HCT116 (cell line): ENCODE measurements around the gene LRRC7. TPM values are rescaled to one million over a fixed set of nuclear protein-coding genes. Genes with fewer than 3 reads are reported as not detected.

Experiments
- ATAC-seq: fragments of 200-7000 bp; cut with Tn5 transposase; 2 replicates; pipeline ENCODE4 v1.9.1; 2020; ENCODE audit warnings: mild to moderate bottlenecking, moderate library complexity
- BruUV-seq: library from RNA; stranded (reverse); fragments of 400-500 nt; replicated peaks from 2 replicates; lab custom pipeline; 2021; lab: Mats Ljungman, UMichigan
- CTCF ChIA-PET: fragments of 300-600 bp; sonication (Branson Sonifier 250); formaldehyde crosslinking; loops from one replicate; lab custom pipeline; 2021; ENCODE audit warnings: antibody characterized with exemption; lab: Charles Lee
- POLR2A ChIA-PET: fragments of 300-600, 350-600 bp; sonication (Branson Sonifier 250); formaldehyde crosslinking; loops from one replicate; lab custom pipeline; 2021; ENCODE audit warnings: antibody characterized with exemption; lab: Charles Lee
- RAD21 ChIA-PET, 2 experiments: fragments of 300-600 bp; sonication (Branson Sonifier 250); formaldehyde crosslinking; loops; one replicate each; lab custom pipeline; 2023; ENCODE audit warnings: low total read pairs in 2 of 2; ENCODE audit not compliant: uncharacterized antibody in 2 of 2, unreplicated experiment in 2 of 2, low non-redundant PET in 1 of 2; lab: Charles Lee
- DNase-seq: peaks from one replicate; pipeline ENCODE4 v3.0.0-alpha.2; 2010; ENCODE audit warnings: low read depth, low spot score
- H2AFZ ChIP-seq: fragments of 200-600 bp; shearing (Covaris generic), sonication (generic); 2 replicates; pipeline ENCODE4 v1.6.1; 2017; ENCODE audit warnings: low read depth, mixed run types, mixed read lengths, antibody characterized with exemption, low read length; ENCODE audit not compliant: poor library complexity, severe bottlenecking
- H3K27ac ChIP-seq: 2 replicates; pipeline ENCODE4 v1.5.1; 2012; ENCODE audit warnings: low read depth, low read length
- H3K27me3 ChIP-seq: fragments of 200-600 bp; sonication (generic); 2 replicates; pipeline ENCODE4 v1.6.1; 2016; ENCODE audit warnings: mixed run types, low read length, mixed read lengths; ENCODE audit not compliant: insufficient read depth
- H3K36me3 ChIP-seq, 2 experiments: fragments of 200-500 bp in 1 of 2; fragments of 200-600 bp in 1 of 2; sonication (Bioruptor generic) in 1 of 2; sonication (generic) in 1 of 2; 2 replicates each; pipeline versions ENCODE4 v1.5.1 to v1.6.1; 2014 to 2016; ENCODE audit warnings: low read length in 2 of 2, inconsistent platforms in 1 of 2, mixed read lengths in 1 of 2, mixed run types in 1 of 2; ENCODE audit not compliant: insufficient read depth in 2 of 2, control insufficient read depth in 1 of 2
- H3K4me1 ChIP-seq, 2 experiments: fragments of 200-600 bp in 1 of 2; sonication (generic) in 1 of 2; 2 replicates each; pipeline versions ENCODE4 v1.5.1 to v1.6.1; 2012 to 2017; ENCODE audit warnings: low read length in 2 of 2, inconsistent platforms in 1 of 2, mild to moderate bottlenecking in 1 of 2, mixed read lengths in 1 of 2, mixed run types in 1 of 2, moderate library complexity in 1 of 2; ENCODE audit not compliant: insufficient read depth in 2 of 2, control insufficient read depth in 1 of 2
- H3K4me2 ChIP-seq: fragments of 200-600 bp; sonication (generic); 2 replicates; pipeline ENCODE4 v1.6.1; 2017; ENCODE audit warnings: mixed run types, low read length, mixed read lengths
- H3K4me3 ChIP-seq, 2 experiments: fragments of 200-600 bp in 1 of 2; sonication (generic) in 1 of 2; replicated peaks in 1 of 2; 2 replicates each; pipeline ENCODE4 v1.5.1; 2011 to 2016; ENCODE audit warnings: low read length in 2 of 2, control low read depth in 1 of 2, low read depth in 1 of 2, mild to moderate bottlenecking in 1 of 2, mixed read lengths in 1 of 2, mixed run types in 1 of 2
- H3K79me2 ChIP-seq: fragments of 200-600 bp; sonication (generic); 2 replicates; pipeline ENCODE4 v1.6.1; 2017; ENCODE audit warnings: mild to moderate bottlenecking, mixed run types, low read length, moderate library complexity, mixed read lengths; ENCODE audit not compliant: insufficient read depth
- H3K9ac ChIP-seq: fragments of 200-600 bp; sonication (generic); 2 replicates; pipeline ENCODE4 v1.6.1; 2016; ENCODE audit warnings: low read length, mixed read lengths
- H3K9me2 ChIP-seq: fragments of 200-600 bp; sonication (generic), shearing (Covaris generic); 2 replicates; pipeline ENCODE4 v1.6.1; 2017; ENCODE audit warnings: mixed run types, mild to moderate bottlenecking, moderate library complexity; ENCODE audit not compliant: insufficient read depth
- H3K9me3 ChIP-seq, 2 experiments: fragments of 200-500 bp in 1 of 2; fragments of 200-600 bp in 1 of 2; sonication (Bioruptor generic) in 1 of 2; sonication (generic) in 1 of 2; 2 replicates each; pipeline ENCODE4 v1.6.1; 2014 to 2017; ENCODE audit warnings: low read length in 2 of 2, mixed read lengths in 2 of 2, inconsistent platforms in 1 of 2, low read depth in 1 of 2, mild to moderate bottlenecking in 1 of 2, mixed run types in 1 of 2, moderate library complexity in 1 of 2; ENCODE audit not compliant: control insufficient read depth in 1 of 2, insufficient read depth in 1 of 2
- H4K20me1 ChIP-seq: fragments of 200-600 bp; sonication (generic), shearing (Covaris generic); 2 replicates; pipeline ENCODE4 v1.6.1; 2017; ENCODE audit warnings: mixed run types, mild to moderate bottlenecking, moderate library complexity; ENCODE audit not compliant: insufficient read depth
- ATF3 ChIP-seq: IDR thresholded peaks from 2 replicates; pipeline ENCODE4 v1.6.1; 2012
- CBX3 ChIP-seq: IDR thresholded peaks from 2 replicates; pipeline ENCODE4 v1.6.1; 2012; ENCODE audit warnings: low read depth
- CEBPB ChIP-seq: IDR thresholded peaks from 2 replicates; pipeline ENCODE4 v1.6.1; 2012; ENCODE audit warnings: low read depth
- CTCF ChIP-seq, 3 experiments: fragments of 200-600 bp in 1 of 3; sonication (generic) in 1 of 3; IDR thresholded peaks in 2 of 3; conservative IDR thresholded peaks in 1 of 3; 2 replicates each; pipeline ENCODE4 v1.5.1; 2012 to 2017; ENCODE audit warnings: low read depth in 2 of 3, low read length in 2 of 3, antibody characterized with exemption in 1 of 3, borderline replicate concordance in 1 of 3, control low read depth in 1 of 3, mild to moderate bottlenecking in 1 of 3, mixed read lengths in 1 of 3, mixed run types in 1 of 3, moderate library complexity in 1 of 3; ENCODE audit not compliant: insufficient read depth in 1 of 3
- EGR1 ChIP-seq: IDR thresholded peaks from 2 replicates; pipeline ENCODE4 v1.6.1; 2012; ENCODE audit warnings: low read depth
- ELF1 ChIP-seq: IDR thresholded peaks from 2 replicates; pipeline ENCODE4 v1.6.1; 2012; ENCODE audit warnings: low read depth, borderline replicate concordance
- EZH2 ChIP-seq: fragments of 200-600 bp; sonication (generic); IDR thresholded peaks from 2 replicates; pipeline ENCODE4 v1.6.1; 2017; ENCODE audit warnings: antibody characterized with exemption, mixed run types
- MAX ChIP-seq: IDR thresholded peaks from 2 replicates; pipeline ENCODE4 v1.6.1; 2012
- POLR2A ChIP-seq: IDR thresholded peaks from 2 replicates; pipeline ENCODE4 v1.7.0; 2011; ENCODE audit warnings: borderline replicate concordance; ENCODE audit not compliant: insufficient read depth, insufficient read length; ENCODE audit errors: extremely low read depth
- POLR2AphosphoS5 ChIP-seq: IDR thresholded peaks from 2 replicates; pipeline ENCODE4 v1.6.1; 2011; ENCODE audit warnings: mild to moderate bottlenecking, low read depth, low read length, moderate library complexity
- REST ChIP-seq: IDR thresholded peaks from 2 replicates; pipeline ENCODE4 v1.6.1; 2012; ENCODE audit warnings: low read depth
- SIN3A ChIP-seq: IDR thresholded peaks from 2 replicates; pipeline ENCODE4 v1.6.1; 2012; ENCODE audit warnings: low read depth
- SP1 ChIP-seq: IDR thresholded peaks from 2 replicates; pipeline ENCODE4 v1.6.1; 2012; ENCODE audit warnings: low read depth
- YY1 ChIP-seq: IDR thresholded peaks from 2 replicates; pipeline ENCODE4 v1.6.1; 2011; ENCODE audit warnings: low read length, low read depth, moderate library complexity, mild to moderate bottlenecking; ENCODE audit not compliant: insufficient replicate concordance; ENCODE audit errors: extremely low read depth
- ZFX ChIP-seq: fragments of 450-650 bp; IDR thresholded peaks from 2 replicates; pipeline ENCODE4 v1.6.1; 2017
- ZNF274 ChIP-seq: fragments of 200-500 bp; sonication (Bioruptor generic); IDR thresholded peaks from 2 replicates; pipeline ENCODE4 v1.6.1; 2014; ENCODE audit warnings: mild to moderate bottlenecking, low read depth, low read length, inconsistent platforms
- intact Hi-C: fragments of 100-400 bp; cut with micrococcal nuclease; formaldehyde crosslinking; loops from 2 replicates; pipeline ENCODE4 v1.10.0; 2022
- total RNA-seq: library from RNA; stranded (reverse); gene quantifications from one replicate; pipeline ENCODE4 v1.2.1, GENCODE V29; 2021; ENCODE audit not compliant: unreplicated experiment

LRRC7 gene
- total RNA-seq, 1 experiment from 2014 or later: not detected

GRCh38 chr1:70039485-70039884, 471.8 kb downstream of the LRRC7 start (continued):
- TF ChIP-seq SP1 (no peak), POLR2AphosphoS5 (no peak), POLR2A (no peak), CTCF (IDR thresholded peaks at IDR 0.05 in 2 of 3, conservative IDR thresholded peaks at IDR 0.05 in 1 of 3; ENCODE audit: borderline replicate concordance in 1 of 3, insufficient read depth in 1 of 3, low read depth in 2 of 3, low read length in 2 of 3) (no peak)

- Histone ChIP-seq H2AFZ (no peak overlapping the region), H3K4me1 (no peaks in the 10 kb centered on the region), H3K36me3 (no peaks in the 10 kb centered on the region), H3K9ac (no peak overlapping the region), H3K79me2 (no peaks in the 10 kb centered on the region), H3K9me2 (no peaks in the 10 kb centered on the region), H3K9me3 (no peaks in the 10 kb centered on the region), H3K27me3 (peaks cover 9% of the 10 kb centered on the region), H4K20me1 (no peaks in the 10 kb centered on the region), H3K4me3 (no peak overlapping the region), H3K4me2 (no peak overlapping the region), H3K27ac (no peak overlapping the region)
- ChIA-PET RAD21 (no interaction called here), CTCF (no interaction called here), POLR2A (no interaction called here)
- ATAC-seq: no peak
- no TSS peak for BruUV-seq
- no peak for TF ChIP-seq CEBPB
- no peak for TF ChIP-seq YY1
- no peak for TF ChIP-seq POLR2AphosphoS5
- no peak for TF ChIP-seq MAX
- no peak for TF ChIP-seq EZH2
- TF ChIP-seq ELF1: no peak
- no peak for TF ChIP-seq SIN3A
- TF ChIP-seq ZFX: no peak
- no peak for TF ChIP-seq REST
- no peak for TF ChIP-seq CBX3
- TF ChIP-seq POLR2A: no peak
- no peak for TF ChIP-seq EGR1
- no peak for TF ChIP-seq ZNF274
- TF ChIP-seq ATF3: no peak
- no peak for DNase-seq
- intact Hi-C loops: no loop called here
Observed at GRCh38 chr1:70041317-70042045, 473.8 kb downstream of the LRRC7 start.
